T1000 (cell line): ENCODE results near the gene CEP76.
"Not testable (repeated sequence)": the region's sequence is repeated elsewhere in the genome, so short reads cannot be mapped to it uniquely, and the experiment has no call there.

Experiments used
- DNase-seq: peaks from one replicate; lab custom pipeline; 2025; ENCODE audit warnings: mixed read lengths; lab: John Stamatoyannopoulos, UW

The CEP76 gene

DNA sequence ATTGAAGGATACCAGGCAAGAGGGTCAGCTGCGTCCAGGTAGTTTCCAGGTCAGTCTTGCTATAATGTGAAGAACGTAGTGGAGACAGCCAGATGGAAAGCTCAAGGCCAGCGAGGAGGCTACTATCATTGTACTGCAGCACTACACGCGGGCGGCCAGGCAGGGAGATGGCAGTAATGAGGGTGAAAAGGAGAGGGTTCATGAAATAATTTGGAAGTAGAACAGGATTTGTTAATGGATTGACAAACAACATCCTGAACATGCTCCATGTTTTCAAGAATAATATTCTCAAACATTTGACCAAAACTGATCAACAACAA is 61.7 kb downstream of the CEP76 start:
- DNase-seq, result no peak

DNA sequence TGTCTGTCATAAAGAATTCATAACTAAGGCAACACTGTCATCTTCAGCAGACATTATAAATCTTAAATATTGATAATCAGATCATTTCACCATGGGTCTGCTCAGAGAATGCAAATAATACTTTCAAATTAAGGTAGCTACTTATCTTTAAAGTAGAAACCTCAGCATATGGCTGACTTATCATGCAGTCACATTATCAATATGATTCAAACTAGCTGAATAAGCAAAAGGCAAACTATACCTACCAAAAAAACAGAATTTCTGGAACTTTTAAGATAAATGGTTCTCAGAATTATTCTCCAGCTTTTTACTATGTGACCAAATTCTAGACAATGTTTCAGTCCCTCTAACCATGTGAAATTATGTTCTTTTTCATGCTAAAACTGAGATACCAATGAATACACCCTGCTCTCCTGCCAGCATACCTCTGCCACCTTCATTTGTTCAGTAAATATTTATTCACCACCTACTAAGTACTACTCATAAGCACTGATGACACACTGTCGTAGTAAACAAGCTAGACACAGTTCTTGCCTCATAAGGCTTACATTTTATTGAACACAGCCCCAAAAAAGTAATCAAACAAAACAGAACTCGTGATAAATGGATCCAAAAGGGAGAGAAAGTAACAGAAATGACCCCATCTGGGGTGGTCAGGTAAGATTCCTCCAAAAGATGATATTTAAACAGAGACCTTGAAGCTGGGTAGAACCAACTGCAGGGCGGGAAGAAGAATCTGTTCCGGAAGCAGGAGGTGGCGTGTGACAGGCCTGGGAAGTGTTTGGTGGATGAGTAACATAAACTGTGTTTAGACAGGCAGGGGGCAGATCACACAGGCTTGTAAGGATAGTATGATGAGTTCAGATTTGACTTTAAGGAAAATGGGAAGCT is 62.3 kb downstream of the CEP76 start:
- no peak for DNase-seq

DNA sequence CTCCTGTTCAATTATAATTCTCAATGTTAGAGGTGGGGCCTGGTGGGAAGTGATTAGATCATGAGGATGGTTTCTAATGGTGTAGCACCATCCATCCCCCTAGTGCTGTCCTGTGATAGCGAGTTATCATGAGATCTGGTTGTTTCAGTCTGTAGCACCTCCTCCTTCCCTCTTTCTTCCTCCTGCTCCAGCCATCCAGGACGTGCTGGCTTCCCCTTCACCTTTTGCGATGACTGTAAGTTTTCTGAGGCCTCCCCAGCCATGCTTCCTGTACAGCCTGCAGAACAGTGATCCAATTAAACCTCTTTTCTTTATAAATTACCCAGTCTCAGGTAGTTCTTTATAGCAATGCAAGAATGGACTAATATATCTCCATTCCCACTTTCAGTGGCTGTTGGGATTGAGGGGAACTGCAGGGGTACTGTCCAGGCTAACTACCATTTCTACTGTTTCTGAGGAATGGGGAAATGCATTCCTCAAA is 63.8 kb downstream of the CEP76 start:
- no peak for DNase-seq

DNA sequence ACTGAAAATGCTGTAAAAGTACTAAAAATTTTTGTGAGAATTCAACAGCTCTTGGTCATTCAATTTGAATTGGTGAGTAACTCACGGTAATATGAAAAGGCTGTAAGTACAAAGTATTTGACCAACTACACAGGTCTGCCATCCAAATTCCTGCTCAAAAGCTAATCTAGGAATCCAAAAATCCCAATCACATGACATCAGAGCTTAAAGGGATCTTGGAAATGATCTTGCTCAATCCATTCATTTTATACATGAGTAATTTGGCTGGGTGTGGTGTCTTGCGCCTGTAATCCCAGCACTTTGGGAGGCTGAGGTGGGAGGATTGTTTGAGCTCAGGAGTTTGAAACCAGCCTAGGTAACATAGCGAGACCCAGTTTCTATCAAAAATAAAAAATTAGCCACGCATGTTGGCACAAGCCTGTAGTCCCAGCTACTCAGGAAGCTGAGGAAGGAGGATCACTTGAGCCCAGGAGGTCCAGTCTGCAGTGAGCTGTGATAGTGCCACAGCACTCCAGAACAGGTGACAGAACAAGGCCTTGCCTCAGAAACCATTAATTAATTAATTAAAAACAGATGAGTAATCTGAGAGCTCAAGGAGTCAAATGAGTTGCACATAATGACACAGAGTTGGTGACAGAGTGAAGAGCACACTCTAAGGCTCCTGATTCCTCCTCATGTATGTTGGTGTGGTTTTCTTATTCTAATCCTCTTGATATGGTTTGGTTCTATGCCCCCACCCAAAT is 64.5 kb downstream of the CEP76 start:
- DNase-seq, result no peak

DNA sequence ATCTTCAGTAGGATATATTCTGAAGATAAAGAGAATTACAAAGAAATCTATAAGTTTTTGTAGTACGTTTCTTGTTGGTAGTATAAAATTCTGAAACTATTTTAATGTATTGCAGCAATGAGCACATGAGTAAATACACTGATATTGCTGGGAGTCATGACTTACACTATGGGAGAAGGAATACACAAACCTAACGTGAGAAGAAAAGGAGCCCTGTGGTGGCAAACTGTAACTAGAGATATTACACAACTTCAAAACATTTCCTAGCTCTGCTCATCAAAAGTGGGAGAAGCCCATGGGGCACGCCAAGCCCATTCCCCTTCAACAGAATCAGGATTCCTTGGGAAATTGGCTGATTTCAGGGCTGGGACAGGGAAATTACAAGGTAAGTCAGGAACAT is 65.1 kb downstream of the CEP76 start:
- DNase-seq, result no peak

DNA sequence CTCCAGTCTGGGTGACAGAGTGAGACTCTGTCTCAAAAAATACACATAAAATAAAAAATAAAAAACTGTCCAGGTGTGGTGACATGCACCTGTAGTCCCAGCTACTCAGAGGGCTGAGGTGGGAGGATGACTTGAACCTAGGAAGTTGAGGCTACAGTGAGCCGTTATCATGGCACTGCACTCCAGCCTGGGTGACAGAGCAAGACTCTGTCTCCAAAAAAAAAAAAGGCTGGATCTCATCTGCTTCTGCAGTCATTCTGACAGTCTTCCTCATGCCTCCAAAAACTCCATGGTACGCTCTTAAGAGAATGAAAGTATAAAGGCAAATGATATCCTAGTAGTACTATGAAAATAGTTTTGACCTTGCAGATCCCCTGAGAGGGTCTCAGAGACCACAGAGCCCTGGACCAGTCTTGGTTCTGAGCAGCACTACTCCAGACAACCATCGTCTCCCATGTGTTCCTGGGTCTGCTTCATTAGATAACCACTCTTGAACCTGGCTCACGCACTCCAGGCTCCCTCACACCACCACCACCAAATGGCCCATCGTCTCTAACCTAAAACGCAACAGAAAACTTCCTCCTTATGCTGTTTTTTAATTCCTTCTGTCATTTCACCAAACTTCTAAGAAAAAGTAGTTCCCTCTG is 70.6 kb downstream of the CEP76 start:
- DNase-seq, result no peak

DNA sequence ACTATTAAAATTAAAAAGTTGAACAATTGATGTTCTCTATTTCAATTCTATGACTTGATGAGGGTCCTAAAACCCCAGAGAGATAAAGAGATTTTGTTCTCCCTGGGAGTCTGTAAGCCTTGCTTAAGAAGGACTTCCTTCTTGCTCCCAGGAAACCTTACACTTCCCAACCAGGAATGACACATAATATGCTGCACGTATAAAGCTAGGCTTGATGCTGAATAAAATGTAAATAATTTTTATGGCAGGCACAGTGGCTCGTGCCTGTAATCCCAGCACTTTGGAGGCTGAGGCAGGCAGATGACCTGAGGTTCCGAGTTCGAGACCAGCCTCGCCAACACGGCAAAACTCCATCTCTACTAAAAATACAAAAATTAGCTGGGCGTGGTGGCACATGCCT is 72.4 kb downstream of the CEP76 start:
- no peak for DNase-seq

DNA sequence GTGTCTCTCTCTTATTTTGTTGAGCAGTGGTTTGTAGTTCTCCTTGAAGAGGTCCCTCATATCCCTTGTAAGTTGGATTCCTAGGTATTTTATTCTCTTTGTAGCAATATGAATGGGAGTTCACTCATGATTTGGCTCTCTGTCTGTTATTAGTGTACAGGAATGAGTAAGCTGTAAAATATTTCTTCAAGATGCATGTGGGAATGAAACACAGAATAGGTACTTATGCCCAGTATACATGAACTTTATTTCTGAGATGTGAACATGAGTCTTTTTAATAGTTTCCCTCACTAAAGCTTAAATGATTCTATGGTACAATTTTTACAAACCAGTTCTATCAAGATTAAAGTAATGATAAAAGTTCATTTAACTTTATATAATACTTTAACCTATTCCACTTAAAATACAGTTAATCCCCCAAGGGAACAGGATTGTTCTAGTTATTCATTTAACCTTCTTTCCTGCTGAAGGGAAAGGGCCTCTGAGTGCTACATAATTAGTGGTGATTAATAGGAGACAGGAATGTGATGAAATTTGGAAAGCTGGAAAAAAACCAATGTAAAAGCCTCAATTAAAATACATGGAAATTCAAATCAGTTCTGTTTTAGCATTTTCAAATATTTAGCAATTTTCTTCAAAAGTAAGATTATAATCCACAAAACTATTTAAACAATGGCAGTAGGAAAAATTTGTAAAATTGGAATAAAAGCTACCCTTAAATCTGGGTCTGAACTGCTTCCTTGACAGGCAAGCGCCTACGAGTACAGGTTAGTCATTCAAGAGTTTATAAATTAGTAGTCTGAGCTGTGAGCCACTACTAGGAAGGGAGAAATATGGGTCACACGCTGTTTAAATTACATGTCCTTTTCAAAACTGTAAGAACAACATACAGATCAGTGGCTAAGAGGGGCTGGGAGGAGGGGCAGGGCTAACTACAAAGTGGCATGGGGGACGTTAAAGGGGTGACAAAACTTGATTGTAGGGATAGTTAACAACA is 73.5 kb downstream of the CEP76 start:
- no peak for DNase-seq

DNA sequence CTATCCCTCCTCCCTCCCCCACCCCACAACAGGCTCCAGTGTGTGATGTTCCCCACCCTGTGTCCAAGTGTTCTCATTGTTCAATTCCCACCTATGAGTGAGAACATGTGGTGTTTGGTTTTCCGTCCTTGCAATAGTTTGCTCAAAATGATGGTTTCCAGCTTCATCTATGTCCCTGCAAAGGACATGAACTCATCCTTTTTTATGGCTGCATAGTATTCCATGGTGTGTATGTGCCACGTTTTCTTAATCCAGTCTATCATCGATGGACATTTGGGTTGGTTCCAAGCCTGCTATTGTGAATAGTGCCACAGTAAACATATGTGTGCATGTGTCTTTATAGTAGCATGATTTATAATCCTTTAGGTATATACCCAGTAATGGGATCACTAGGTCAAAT is 75.3 kb downstream of the CEP76 start:
- DNase-seq, result not testable (repeated sequence)

DNA sequence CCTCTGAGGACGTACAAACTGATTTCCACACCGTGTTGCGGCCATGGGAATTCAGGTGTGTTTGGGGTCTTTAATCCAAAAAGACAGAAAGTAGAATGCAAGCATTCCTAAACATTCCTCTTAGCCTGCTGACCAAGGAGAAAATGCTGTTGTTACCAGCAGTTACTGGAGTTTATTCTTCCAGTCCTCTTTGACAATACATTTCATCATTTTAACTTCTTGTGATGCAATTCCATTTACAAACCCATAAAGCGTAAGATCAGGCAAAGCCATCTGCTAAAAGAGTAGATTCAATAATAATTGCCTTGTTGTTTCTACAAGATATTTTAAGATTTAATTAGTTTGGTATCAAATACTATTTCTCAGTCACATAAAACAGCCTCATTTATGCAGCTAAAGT is 77.3 kb downstream of the CEP76 start:
- DNase-seq, result no peak
